ENCODE data around the gene CYTH2. TPM values are rescaled to one million over a fixed set of nuclear protein-coding genes. Genes with fewer than 3 reads are reported as not detected.
A peak's percentile ranks its signal among the peaks of the same experiment; 100 is the strongest.

Gene CYTH2
- total and polyA plus RNA-seq, 7 donors: 21.8 to 45.2 (median 36.6) TPM

DNA sequence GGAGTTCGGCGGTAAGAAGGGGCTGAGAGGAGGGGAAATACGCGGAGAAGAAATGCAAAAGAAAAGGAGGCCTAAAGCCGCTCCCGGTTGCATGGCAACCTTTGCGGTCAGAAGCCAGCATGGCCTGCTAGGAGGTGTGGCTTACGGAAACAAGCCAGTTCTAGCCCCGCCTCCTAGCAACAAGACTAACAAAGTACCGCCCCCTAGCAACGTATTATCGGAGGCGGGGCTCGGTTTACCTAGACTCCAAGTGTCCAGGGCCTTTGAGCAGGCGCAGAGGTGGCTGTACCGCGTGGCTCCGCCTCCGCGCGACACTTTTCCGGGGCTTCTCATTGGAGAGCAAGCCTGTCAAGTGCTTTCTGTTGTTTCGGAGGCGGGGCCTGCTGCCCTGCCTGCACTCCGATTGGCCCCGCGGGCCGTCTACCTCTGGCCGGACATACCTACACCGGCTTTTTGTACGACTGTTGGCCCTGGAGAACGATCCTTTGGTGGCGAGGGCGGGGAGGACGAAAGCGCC is 339 bp upstream of the CYTH2 start:
- ATAC-seq (peak; percentile 94 to 95 (median 94)), DNase-seq (peak; percentile 100)
- WGBS, 3 donors: 0 to 1% (median 0%) methylated on average over 36 of the region's 36 CpGs
- intact Hi-C loops (cut with DNase I): no loop called here
- peak overlapping the region; percentile 91 for H3K4me3 ChIP-seq
- H3K4me1 ChIP-seq: peaks cover 12% of the 10 kb centered on the region
- H3K36me3 ChIP-seq (ENCODE audit: insufficient read depth in 1 of 2, low read depth in 1 of 2): peaks cover 0 to 38% of the 10 kb centered on the region in 2 donors
- no peaks in the 10 kb centered on the region for H3K27me3 ChIP-seq (ENCODE audit: insufficient read depth in 3 of 3, low read length in 2 of 3)
- H3K9me3 ChIP-seq: no peaks in the 10 kb centered on the region
- TF ChIP-seq, protein P1, sequence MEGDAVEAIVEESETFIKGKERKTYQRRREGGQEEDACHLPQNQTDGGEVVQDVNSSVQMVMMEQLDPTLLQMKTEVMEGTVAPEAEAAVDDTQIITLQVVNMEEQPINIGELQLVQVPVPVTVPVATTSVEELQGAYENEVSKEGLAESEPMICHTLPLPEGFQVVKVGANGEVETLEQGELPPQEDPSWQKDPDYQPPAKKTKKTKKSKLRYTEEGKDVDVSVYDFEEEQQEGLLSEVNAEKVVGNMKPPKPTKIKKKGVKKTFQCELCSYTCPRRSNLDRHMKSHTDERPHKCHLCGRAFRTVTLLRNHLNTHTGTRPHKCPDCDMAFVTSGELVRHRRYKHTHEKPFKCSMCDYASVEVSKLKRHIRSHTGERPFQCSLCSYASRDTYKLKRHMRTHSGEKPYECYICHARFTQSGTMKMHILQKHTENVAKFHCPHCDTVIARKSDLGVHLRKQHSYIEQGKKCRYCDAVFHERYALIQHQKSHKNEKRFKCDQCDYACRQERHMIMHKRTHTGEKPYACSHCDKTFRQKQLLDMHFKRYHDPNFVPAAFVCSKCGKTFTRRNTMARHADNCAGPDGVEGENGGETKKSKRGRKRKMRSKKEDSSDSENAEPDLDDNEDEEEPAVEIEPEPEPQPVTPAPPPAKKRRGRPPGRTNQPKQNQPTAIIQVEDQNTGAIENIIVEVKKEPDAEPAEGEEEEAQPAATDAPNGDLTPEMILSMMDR (IDR thresholded peaks at IDR 0.05): no peak
- H3K27ac ChIP-seq: peak overlapping the region; percentile 97

DNA sequence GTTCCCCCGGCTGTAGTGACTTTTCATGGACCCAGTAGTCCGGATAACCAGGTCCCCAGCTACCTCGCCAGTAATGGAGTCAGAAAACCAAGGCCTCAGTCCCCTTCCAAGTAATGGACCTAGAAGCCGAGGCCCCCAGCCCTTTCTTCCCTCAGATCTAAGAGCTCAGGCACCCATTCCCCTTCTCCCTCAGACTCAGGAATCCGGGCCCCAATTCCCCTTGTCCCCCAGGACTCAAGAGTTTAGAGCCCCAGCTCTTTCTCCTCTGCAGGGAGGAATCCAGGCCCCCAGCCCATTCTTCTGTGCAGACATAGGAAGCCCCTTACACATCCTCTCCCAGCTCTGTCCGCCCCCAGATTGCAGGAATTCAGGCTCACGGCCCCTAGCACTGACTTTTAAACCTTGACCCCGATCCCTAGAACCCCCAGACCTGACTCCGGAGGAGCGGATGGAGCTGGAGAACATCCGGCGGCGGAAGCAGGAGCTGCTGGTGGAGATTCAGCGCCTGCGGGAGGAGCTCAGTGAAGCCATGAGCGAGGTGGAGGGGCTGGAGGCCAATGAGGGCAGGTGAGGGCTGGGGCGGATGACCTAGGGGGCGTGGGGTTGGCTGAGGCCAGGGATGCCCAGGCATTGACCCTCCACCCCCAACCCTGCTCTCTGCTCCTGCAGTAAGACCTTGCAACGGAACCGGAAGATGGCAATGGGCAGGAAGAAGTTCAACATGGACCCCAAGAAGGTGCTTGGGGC is 938 bp downstream of the CYTH2 start:
- Histone ChIP-seq H3K36me3 (ENCODE audit: insufficient read depth in 1 of 2, low read depth in 1 of 2) (peaks cover 0 to 50% of the 10 kb centered on the region in 2 donors), H3K27ac (peak overlapping the region; percentile 97), H3K4me3 (peak overlapping the region; percentile 91), H3K9me3 (no peaks in the 10 kb centered on the region), H3K27me3 (ENCODE audit: insufficient read depth in 3 of 3, low read length in 2 of 3) (no peaks in the 10 kb centered on the region), H3K4me1 (peaks cover 12% of the 10 kb centered on the region)
- DNase-seq: no peak
- intact Hi-C loops (cut with DNase I): no loop called here
- TF ChIP-seq, protein P1 (IDR thresholded peaks at IDR 0.05): no peak
- 50 to 54% (median 53%) methylated on average over 20 of the region's 20 CpGs for WGBS, 3 donors
- ATAC-seq: no peak

DNA sequence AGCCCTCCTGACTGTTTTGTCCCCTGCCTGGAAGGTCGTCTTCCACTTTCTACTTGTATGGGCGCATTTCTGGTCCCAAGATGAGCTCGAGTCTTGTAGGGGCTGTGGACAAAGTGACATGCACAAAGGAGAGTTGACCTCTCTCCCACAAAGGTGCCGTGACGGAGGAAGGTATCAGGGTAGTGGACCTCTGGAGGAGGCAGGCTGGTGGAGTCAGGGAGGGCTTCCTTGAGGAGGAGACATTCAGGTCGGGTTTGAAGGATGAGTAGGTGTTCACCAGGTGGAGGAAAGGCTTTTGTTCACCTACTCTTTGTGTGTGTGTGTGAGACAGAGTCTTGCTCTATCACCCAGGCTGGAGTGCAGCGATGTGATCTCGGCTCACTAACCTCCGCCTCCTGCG is 1.7 kb downstream of the CYTH2 start:
- no peak overlapping the region for H3K27ac ChIP-seq
- TF ChIP-seq, protein P1 (IDR thresholded peaks at IDR 0.05): no peak
- peaks cover 0 to 58% of the 10 kb centered on the region in 2 donors for H3K36me3 ChIP-seq (ENCODE audit: insufficient read depth in 1 of 2, low read depth in 1 of 2)
- intact Hi-C loops (cut with DNase I): no loop called here
- no peaks in the 10 kb centered on the region for H3K27me3 ChIP-seq (ENCODE audit: insufficient read depth in 3 of 3, low read length in 2 of 3)
- DNase-seq: no peak
- no peak for ATAC-seq
- no peaks in the 10 kb centered on the region for H3K9me3 ChIP-seq
- 89 to 94% (median 89%) methylated on average over 10 of the region's 10 CpGs for WGBS, 3 donors
- peak overlapping the region; percentile 91 for H3K4me3 ChIP-seq
- H3K4me1 ChIP-seq: peaks cover 12% of the 10 kb centered on the region

DNA sequence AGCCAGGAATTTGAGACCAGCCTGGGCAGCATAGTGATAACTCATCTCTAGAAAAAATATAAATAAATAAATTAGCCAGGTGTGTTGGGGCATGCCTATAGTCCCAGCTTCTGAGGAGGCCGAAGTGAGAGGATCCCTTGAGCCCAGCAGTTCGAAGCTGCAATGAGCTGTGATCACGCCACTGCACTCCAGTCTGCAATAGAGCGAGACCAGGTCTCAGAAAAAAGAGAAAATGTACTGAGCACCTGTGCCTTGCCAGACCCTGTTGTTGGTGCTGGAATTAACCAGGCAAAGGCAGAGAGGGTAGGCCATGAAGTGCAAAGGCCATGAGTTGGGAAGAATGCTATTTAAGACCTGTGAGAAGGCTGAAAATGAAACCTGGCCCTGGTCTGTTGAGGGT is 2.7 kb downstream of the CYTH2 start:
- H3K9me3 ChIP-seq: no peaks in the 10 kb centered on the region
- 93 to 96% (median 96%) methylated on average over 4 of the region's 4 CpGs for WGBS, 3 donors
- H3K4me1 ChIP-seq: peaks cover 12% of the 10 kb centered on the region
- ATAC-seq: no peak
- no peak overlapping the region for H3K27ac ChIP-seq
- H3K27me3 ChIP-seq (ENCODE audit: insufficient read depth in 3 of 3, low read length in 2 of 3): no peaks in the 10 kb centered on the region
- no peak for DNase-seq
- H3K4me3 ChIP-seq: no peak overlapping the region
- TF ChIP-seq, protein P1 (IDR thresholded peaks at IDR 0.05): no peak
- intact Hi-C loops (cut with DNase I): no loop called here
- H3K36me3 ChIP-seq (ENCODE audit: insufficient read depth in 1 of 2, low read depth in 1 of 2): peaks cover 0 to 68% of the 10 kb centered on the region in 2 donors
